SKM-1 (cell line): ENCODE results near the gene RIN2.

Experiments used
- DNase-seq: peaks from one replicate; lab custom pipeline; 2025; ENCODE audit not compliant: unreplicated experiment; lab: John Stamatoyannopoulos, UW

The RIN2 gene

DNA sequence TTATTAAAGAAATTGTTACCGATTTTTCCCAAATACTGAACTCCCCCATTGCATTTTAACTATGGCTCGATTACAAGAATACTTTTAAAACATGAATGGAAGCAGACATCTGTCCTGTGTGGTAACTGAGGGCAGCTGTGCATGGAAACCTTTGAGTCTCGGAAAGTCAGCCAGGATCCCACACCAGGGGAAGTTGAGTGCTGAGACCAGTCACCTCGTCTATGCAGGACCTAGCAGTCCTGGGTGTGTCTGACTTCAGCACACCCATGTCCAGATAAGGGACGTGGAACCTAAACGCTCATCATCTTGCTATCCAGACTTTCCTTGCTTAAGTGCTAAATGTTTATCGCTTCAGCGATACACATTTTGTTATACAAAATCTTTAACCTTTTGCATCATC, 6.1 kb downstream of the RIN2 start:
- DNase-seq, result no peak

DNA sequence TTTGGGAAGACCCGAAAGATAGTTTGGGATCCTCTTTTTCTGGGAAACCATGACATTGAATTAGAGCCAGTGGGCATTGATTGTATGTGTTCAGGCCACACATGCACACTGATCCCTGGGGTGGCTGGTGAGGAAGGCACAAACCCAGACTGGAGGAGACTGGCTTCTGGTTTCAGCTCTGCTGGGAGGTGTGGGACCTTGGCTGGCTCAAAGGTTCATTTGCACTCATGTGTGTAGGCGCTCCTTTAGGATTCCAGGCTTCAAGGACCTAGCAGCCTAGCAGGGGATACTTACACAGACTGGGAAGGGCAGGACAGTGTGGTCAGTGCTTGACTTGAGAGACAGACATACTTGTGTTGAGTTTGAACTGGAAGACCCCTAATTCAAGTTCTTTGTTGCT, 7.2 kb downstream of the RIN2 start:
- no peak for DNase-seq

DNA sequence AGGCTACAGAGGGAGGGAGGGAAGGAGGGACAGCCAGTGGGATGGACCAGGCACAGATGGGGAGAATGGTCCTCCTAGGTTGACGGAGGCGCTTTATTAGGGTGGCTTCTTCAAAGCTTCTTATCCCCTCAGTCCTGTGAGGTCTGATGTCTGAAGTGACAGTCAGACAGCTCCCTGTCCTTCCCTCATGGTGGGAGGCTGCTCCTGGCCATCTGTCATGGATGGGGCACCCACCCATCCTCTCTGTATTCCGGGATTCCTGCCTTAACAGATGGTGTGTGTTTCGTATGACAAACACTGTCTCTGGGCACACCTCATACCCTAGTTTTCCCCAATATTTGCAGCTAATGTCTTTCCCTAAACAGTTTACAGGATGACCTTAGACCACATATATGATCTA, 7.9 kb downstream of the RIN2 start:
- no peak for DNase-seq

GRCh38 chr20:19767070-19767469, 9.0 kb downstream of the RIN2 start:
- no peak for DNase-seq

DNA sequence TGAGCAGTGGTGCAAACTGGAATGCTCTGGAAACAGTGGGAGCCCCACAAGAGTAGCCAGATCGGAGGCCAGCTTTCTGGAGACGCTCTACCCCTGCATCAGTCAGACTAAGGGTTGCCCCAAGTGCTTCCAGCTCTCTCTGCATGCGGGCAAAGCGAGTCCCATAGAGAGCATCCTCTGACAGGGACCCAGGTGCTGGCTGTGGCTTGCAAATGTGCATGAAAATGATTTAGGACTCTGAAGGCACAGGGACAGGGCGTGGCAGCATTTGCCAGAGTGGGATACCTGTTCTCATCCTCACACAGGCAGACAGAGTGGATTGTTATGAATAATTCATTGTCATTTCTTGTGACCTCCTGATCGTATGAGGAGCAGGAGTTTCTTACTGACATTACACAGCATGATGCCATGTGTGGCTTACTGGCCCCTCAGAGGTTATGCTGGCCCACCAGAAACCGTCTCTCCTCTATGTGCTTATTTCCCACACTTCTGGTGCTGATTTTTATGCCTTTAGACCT, 10.3 kb downstream of the RIN2 start:
- DNase-seq, result no peak

DNA sequence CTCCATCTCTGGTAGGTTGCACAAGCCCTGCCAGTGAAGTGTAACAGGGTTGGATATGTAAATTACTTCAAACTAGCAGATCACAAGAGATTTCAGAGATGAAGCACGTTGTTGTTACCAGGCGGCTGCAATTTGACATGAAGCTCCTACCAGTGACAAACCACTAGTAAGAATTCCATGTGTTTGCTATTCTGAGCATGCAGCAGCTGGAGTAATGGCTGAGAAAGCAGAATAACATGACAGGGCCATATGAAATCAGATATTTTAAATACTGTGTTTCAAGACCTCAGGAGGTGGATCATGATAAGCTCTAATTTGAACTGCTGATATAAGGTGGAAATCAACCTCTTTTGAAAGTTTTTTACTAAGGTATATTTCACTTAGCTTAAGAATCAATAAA, 11.4 kb downstream of the RIN2 start:
- no peak for DNase-seq

DNA sequence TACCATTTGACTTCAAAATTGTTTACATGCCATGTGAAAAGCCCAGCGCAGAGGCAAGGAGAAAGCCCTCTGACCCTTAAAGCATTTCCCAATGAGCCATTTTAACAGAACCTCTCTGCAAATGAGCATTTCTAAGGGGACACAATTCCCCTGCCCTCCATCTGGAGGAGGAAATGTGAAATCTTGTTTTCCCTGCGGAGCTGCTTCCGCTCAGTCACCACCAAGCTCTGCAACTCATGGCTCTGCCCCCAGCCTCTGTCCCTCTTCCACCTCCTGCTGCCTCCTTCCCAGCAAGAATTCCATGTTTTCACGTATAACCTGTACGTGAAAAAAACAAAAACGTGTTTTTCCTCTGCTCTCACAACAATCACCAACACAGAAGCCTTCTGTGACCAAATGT, 12.3 kb downstream of the RIN2 start:
- DNase-seq, result no peak

DNA sequence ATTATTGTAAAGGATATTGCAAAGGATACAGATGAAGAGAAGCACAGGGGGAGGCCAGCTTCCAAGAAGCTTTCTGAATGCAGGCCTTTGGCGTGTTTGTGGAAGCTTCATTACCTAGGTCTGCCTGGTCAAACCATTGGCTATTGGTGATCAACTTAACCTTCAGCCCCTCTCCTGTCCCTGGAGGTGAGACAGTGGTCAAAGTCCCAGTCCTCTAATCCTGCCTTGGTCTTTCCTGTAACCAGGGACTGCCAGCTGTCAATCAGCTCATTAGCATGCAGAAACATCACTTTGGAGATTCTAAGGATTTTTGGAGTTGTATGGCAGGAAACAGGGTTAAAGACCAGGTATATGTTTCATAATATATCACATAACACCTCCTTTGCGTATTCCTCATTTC, 13.0 kb downstream of the RIN2 start:
- no peak for DNase-seq

DNA sequence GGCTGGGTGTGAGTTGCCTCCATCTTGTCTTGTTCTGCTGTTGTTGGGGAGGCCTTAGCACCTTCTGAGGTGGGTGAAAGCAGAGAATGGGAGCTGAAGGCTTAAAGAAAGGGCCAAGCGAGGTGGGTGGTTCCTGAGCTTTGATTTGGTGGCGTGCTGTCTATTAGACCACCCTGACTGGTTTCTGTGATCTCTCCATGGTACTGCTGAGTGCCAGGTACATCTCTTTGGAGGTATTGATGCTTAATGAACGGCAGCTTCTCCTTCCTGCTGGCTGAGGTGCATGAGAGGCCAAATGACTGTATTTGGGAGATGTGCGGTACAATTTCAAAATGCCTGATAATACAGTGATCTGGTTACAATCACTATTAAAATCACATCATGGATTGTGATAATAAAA, 15.4 kb downstream of the RIN2 start:
- no peak for DNase-seq

GRCh38 chr20:19774135-19774933, 16.3 kb downstream of the RIN2 start:
- no peak for DNase-seq

DNA sequence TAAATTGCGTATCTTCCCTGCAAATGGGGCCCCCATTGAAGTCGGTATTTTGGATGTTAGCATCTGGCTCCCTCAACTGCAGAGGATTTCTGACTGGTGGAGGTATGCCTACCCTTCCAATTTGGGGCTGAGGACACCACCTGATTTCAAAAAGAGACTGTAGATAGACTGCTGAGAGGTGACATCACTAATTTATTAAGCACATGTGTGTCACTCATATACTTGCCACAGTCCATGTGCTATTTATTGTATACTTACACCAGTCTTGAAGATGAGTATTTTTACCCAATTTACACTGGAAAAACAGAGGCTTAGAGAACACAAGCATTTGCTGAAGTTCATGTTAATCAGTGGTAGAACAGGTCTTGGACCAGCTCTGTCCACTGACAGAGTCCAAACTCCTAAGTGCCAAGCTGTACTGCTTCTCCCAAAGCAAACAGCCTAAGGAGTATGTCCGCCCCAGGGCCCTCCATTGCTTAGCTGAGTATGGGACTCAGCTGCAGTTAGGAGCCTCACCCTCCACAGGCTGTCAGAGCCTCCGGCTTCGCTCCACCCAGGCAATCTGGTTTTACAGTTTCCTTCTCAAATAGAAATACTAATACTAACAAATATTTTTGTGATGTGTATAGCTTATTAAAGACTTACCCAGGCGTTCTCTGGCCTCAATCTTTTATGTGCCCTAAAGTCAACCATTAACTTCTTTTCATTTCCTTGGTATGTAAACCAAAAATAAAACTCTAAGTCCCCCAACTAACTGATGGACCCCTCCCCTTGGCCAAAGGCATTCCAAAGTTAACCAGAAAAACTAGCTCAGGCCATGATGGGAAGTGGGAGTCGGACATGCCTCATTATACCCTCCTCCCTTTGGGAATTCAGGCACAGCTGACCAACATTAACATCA, 17.5 kb downstream of the RIN2 start:
- DNase-seq, result no peak

- no peak for DNase-seq
Observed at GRCh38 chr20:19777315-19777714, 19.3 kb downstream of the RIN2 start.

DNA sequence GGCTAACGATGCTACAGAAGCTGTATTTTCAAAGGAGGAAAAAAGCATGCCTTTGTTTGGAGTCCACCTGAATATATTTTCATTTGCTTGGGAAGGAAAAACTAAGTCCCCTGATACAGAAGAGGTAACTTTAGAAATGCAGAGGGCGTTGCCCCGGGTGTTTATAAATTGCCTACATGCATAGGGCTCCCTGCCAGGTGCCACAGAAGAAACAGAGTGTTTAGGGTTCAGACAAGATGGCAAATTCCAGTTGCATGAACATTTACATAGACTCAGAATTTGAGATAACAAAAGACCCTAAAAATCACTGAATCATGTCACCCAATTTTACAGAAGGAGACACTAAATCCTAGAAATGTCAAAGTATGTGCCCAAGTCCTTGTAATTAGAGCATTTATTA, 19.9 kb downstream of the RIN2 start:
- no peak for DNase-seq

DNA sequence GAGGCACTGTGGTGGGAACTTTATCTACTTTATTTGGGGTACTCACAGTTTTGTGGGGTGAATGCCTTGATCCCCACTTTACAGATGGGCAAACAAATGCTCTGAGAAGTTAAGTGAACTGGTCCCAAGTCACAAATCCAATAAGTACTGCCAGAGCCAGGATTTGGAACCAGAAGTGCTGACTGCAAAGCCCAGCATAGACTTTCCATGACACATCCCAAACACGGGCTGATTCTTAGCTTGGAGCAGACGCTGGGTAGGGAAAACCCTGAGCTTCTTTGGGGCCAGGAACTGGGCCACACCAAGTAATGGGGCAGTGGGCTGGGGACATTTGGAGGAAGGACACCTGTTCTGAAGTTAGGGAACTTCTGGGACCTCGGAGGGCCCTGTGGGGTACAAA, 20.3 kb downstream of the RIN2 start:
- DNase-seq, result no peak

DNA sequence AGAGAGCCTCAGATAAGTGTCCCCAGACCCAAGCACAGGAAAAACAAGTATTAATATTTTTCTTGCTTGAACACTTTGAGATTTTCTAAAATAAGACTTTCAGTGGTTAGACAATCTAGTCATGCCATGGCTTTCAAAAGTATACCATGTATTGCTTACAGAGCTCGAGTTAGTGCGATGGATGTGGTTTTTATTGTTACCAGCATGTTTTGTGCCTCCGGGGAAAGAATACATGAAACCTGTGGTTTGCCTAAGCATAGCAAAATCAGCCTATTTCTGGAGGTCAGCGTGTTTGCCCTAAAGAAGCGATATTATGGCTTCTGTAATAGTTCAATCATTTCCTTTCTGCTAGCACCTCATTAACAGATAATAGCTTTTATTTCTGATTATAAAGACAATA, 21.6 kb downstream of the RIN2 start:
- DNase-seq, result no peak

DNA sequence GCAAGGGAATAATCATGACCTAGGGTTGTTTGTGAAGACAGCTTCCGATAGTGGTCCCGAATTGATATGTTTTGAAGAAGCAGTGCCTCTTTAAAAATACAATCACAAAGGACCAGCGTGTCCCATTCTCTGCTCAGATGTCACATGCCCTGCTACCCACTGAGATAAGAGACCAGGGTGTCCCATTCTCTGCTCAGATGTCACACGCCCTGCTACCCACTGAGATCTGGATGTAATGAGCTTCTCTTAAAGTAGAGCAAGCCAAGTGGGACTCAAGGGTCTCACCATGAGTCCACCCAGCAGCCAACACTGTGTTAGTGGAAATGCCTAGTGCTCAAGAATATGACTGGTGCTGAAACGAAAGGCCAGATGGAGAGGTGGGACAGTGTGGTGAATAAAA, 22.2 kb downstream of the RIN2 start:
- DNase-seq, result no peak

DNA sequence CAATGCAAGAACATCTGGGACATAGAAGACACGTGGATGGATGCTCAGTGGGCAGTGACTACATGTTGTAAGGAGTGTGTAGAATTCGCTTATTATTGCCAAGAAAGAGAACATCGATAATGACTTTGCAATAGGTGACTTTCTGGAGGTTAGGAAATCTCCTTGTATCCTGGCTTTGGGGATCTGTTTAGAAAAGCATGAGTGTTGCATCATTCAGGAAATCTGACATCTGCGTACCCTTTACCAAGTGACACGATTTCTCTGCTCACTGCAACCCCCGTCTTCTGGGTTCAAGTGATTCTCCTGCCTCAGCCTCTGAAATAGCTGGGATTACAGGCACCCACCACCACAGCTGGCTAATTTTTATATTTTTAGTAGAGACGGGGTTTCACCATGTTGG, 23.2 kb downstream of the RIN2 start:
- DNase-seq, result no peak

DNA sequence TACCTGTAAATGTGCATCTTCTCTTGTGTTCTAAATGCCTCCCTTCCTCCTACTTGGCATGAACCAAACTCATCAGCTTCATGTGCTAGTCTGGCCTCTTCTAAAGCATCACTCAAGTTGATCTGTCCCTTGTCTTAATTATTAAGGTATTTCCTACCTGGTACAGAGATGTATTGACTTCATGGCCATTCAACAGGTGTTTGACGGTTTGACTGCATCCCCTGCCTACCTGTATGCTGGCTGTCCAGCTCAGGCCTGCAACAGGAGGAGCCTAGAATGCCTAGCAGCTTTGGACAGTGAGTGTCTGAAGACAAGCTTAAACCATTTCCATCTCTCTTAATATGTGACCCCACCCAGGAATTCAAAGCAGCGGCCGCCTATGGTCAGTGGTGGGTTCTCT, 24.6 kb downstream of the RIN2 start:
- no peak for DNase-seq

GRCh38 chr20:19783966-19784401, 25.9 kb downstream of the RIN2 start:
- DNase-seq, result no peak

DNA sequence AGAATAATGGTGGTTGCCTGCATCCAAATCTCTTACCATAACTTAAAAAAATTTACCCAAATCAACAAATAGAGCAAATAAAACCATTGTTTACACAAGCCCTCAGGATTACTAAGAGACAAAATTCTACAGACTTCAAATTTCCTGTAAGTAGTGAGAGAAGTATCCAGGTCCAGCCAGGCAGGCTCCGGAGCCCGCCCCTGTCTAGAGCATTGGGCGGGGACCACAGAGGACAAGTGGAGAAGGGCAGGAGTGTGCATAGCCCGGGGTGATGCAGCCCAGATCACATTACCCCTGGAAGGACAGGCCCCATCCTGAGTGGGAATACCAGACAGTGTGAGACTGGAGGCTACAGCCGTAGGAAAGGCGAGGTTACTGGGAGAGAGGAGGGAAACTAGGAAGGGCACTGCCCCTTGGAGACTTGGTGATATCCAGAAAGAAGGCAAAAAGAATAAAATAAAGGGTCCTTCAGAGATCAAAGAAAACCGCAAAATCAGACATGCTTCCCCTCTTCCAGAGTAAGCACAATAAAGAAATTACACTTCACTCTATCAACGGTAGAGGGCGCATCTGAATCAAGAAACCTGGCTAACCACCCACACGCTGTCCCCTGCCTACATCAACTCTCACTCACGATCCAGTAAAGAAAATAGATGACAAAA, 26.6 kb downstream of the RIN2 start:
- peak; percentile 18 for DNase-seq

DNA sequence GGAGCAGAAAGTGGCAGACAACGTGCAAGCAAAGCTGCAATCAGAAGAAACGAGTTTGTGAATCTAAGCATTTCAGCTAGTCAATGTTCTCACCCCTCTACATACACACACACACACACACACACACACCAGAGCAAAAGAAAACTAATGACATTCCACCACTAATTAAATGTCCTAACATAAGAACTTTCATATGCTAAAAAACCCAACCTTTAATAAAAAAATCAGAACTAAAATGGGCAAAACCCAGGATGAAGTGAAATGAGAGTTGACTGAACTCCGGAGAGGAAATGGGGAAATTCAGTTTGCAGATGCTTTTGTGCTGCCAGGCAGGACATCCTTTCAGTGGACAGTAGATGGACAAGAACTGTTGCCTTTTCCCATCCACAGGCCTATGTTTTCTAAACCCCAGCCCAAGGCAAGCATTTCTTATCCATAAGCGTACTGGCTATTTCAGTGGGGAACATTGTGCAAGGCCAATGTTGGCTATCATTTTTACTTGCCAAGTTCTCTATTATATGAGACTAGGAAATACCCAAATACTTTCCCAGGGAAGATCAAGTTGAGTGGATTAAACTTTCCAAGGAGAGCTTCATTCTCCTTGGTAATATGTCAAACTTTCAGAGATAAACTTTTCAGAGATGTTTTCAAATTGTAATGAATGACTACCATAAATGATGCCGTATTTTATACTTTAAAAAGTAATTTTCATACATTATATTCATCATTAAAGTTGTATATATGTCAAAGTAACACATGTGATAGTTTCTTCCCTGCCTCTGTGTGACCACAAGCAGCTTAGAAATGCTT, 27.3 kb downstream of the RIN2 start:
- DNase-seq, result no peak
